ENCODE results near the gene ACTG2.
"Not testable (repeated sequence)": the region's sequence is repeated elsewhere in the genome, so short reads cannot be mapped to it uniquely, and the experiment has no call there.

Gene ACTG2

GRCh38 chr2:73938718-73939352 is 46.0 kb downstream of the ACTG2 start:
- DNase-seq = no peak

DNA sequence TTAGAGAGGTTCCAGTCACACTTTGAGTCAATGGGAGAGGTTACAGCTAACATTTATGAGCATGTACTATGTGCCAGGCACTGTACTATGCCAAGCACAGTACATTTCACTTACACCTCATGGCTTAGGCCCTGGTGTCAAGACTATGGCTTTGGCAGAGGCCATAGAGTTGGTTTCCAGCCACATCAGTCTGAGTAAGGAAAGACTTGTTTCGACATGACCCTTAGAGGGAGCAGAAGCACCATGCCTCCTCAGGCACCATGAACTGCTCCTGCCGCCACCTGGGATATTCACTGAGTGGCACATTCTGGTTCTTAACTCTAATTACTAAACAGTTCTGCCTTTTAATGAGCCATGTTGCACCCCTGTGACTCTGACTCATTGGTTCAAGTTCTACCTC is 46.6 kb downstream of the ACTG2 start:
- DNase-seq = peak in 1 of 2 donors; percentile 9

GRCh38 chr2:73940066-73940465 is 47.3 kb downstream of the ACTG2 start:
- DNase-seq = not testable (repeated sequence)

GRCh38 chr2:73942664-73943063 is 49.9 kb downstream of the ACTG2 start:
- no peak for DNase-seq

DNA sequence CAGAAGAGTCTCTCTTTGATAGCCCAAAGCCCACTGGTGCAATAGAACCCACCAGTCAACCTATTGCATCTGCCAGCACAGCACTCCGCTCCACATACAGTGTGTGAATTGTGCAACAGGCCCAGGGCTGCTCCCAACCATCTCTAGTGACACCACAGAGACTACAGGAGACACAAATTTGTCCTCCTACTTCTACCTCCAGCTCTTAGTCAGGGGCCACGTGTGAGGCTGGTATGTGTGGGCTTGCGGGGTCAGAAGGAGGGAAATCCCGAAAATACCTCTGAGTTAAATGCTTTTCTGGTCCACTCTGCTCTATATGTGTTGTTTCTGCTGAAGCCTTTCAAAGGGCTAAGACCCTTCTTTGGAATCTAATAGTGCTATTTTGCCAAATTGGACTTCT is 51.9 kb downstream of the ACTG2 start:
- no peak for DNase-seq

DNA sequence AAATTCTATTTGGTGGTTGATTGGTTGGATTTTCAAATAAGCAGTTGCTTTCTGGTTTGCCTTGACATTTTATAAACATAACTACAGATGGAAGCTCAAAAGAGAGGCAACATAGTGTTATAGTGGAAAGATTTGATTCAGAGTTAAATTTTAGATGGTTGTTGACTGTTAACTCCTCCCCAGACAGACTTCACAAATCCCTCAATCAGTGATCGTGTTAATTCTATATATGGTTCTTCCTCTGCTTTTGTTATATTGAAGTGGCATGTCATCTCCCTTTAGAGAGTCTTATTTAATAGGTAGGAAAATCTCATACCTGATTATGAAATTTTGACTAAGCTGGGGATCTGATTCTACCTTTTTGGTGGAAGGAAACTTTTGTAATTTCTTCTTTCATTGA is 53.4 kb downstream of the ACTG2 start:
- no peak for DNase-seq

DNA sequence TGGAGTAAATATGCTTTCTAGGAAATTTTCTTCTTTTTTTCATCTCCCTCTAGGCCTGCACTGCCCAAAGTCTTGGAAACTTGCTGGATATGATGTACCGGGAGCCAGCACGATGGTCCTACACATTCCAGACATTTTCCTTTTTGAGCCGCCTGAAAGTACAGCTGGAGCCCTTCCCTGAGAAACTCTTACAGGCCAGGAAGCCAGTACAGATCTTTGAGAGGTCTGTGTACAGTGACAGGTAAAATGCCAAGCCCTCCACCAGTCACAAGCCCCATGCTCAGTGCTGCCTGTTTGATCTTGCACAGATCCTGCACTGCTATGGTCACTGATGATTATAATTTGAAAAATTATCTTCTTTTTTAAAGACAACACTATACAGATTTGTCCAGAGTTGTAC is 53.9 kb downstream of the ACTG2 start:
- no peak for DNase-seq

- DNase-seq = no peak
Observed at GRCh38 chr2:73947412-73948018, 54.7 kb downstream of the ACTG2 start.

GRCh38 chr2:73949802-73950201 is 57.0 kb downstream of the ACTG2 start:
- DNase-seq = no peak

- DNase-seq = no peak
Observed at GRCh38 chr2:73952499-73953446, 60.0 kb downstream of the ACTG2 start.

- DNase-seq = no peak
Observed at GRCh38 chr2:73956218-73956865, 63.5 kb downstream of the ACTG2 start.

GRCh38 chr2:73961274-73961673 is 68.5 kb downstream of the ACTG2 start:
- DNase-seq = no peak

GRCh38 chr2:73961823-73962615 is 69.2 kb downstream of the ACTG2 start:
- DNase-seq = no peak

DNA sequence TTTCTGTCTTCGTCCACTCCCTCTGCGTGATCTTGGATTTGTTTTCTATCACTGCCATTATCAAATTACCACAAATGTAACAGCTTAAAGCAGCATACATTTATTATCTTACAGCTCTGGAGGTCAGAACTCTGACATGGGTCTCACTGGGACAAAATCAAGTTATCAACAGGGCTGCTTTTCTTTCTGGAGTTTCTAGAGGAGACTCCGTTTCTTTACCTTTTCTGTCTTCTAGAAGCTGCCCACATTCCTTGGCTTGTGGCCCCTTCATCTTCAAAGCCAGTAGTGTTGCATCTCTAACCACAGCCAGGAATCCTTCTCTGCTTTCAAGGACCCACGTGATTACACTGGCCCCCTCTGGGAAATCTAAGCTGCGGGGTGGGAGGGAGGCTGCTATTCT is 70.0 kb downstream of the ACTG2 start:
- no peak for DNase-seq

- no peak for DNase-seq
Observed at GRCh38 chr2:73963385-73964120, 70.7 kb downstream of the ACTG2 start.

DNA sequence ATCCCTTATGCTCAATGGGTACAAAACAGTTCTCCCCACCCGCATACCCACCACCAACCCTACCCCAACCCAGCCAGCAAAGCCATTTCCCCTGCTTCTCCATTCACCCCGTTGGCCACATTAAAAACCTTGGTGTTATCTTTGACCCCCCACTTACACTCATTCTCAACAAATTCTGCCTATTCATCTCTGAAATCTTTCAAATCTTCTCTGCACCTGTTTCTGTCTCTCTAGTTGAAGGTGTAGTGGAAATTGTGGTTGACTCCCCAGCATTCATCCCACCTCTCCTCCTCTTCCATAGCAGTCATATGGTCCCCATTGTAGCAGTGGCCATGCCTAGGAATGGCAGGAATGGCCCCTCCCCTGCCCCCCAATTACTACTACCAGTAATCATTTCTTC is 71.4 kb downstream of the ACTG2 start:
- no peak for DNase-seq

DNA sequence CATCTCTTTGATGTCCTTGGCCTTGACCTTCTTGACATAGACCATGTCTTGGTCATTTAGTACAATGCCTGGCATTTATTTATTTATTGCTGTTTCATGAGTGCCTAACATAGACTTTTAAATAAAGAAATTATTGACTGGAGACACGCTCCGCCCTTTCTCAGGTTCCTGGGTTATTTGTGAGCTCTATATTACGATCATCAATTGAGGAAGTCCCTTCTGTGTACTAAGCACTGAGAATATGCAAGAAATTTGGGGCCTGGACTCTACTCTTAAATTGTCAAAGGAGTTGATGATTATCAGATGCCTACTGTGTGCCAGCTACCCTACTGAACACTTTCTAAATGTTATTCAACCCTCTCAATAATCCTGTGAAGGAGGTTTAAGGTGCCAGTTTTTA is 72.2 kb downstream of the ACTG2 start:
- DNase-seq = no peak

- DNase-seq = no peak
Observed at GRCh38 chr2:73968357-73968937, 75.6 kb downstream of the ACTG2 start.

GRCh38 chr2:73969356-73969755 is 76.5 kb downstream of the ACTG2 start:
- no peak for DNase-seq
